SHP77 treated with DMSO at 0.1 percent for 48 hours (cell line): ENCODE measurements around the gene SCN2A.
"Not testable (repeated sequence)": the region's sequence is repeated elsewhere in the genome, so short reads cannot be mapped to it uniquely, and the experiment has no call there.

Source experiments
- DNase-seq: peaks from one replicate; lab custom pipeline; 2025; lab: John Stamatoyannopoulos, UW

Gene SCN2A

GRCh38 chr2:165328272-165328671 lies 89.1 kb downstream of the SCN2A start:
- DNase-seq, result no peak

- DNase-seq, result not testable (repeated sequence)
These were observed 105.1 kb downstream of the SCN2A start for GRCh38 chr2:165344276-165344675.

- no peak for DNase-seq
These were observed 109.2 kb downstream of the SCN2A start for GRCh38 chr2:165348441-165348840.

- no peak for DNase-seq
These were observed 110.0 kb downstream of the SCN2A start for GRCh38 chr2:165349181-165349580.

GRCh38 chr2:165357758-165358157 lies 118.5 kb downstream of the SCN2A start:
- no peak for DNase-seq

- DNase-seq, result no peak
These were observed 122.3 kb downstream of the SCN2A start for GRCh38 chr2:165361514-165361913.

- DNase-seq, result no peak
These were observed 130.1 kb downstream of the SCN2A start for GRCh38 chr2:165369131-165369897.

GRCh38 chr2:165369898-165370296 lies 130.7 kb downstream of the SCN2A start:
- DNase-seq, result no peak

GRCh38 chr2:165371356-165371755 lies 132.1 kb downstream of the SCN2A start:
- DNase-seq, result peak; percentile 83

- DNase-seq, result no peak
These were observed 134.2 kb downstream of the SCN2A start for GRCh38 chr2:165373278-165374010.

GRCh38 chr2:165376571-165376975 lies 137.4 kb downstream of the SCN2A start:
- DNase-seq, result no peak

- no peak for DNase-seq
These were observed 143.1 kb downstream of the SCN2A start for GRCh38 chr2:165382362-165382761.

GRCh38 chr2:165390875-165391274 lies 151.7 kb downstream of the SCN2A start:
- DNase-seq, result peak; percentile 18

GRCh38 chr2:165391791-165392190 lies 152.6 kb downstream of the SCN2A start:
- DNase-seq, result no peak

- DNase-seq, result not testable (repeated sequence)
These were observed 159.4 kb downstream of the SCN2A start for GRCh38 chr2:165398603-165399002.

GRCh38 chr2:165401285-165401852 lies 162.2 kb downstream of the SCN2A start:
- no peak for DNase-seq

GRCh38 chr2:165402162-165402561 lies 162.9 kb downstream of the SCN2A start:
- DNase-seq, result no peak

GRCh38 chr2:165406173-165406572 lies 167.0 kb downstream of the SCN2A start:
- DNase-seq, result no peak

- DNase-seq, result no peak
These were observed 168.3 kb downstream of the SCN2A start for GRCh38 chr2:165407466-165407865.

- DNase-seq, result peak; percentile 40
These were observed 169.0 kb downstream of the SCN2A start for GRCh38 chr2:165408186-165408585.

- no peak for DNase-seq
These were observed 171.1 kb downstream of the SCN2A start for GRCh38 chr2:165410276-165410675.

- no peak for DNase-seq
These were observed 175.0 kb downstream of the SCN2A start for GRCh38 chr2:165414187-165414586.

- no peak for DNase-seq
These were observed 177.8 kb downstream of the SCN2A start for GRCh38 chr2:165417009-165417408.
